ENCODE results near the gene LPP. TPM values are rescaled to one million over a fixed set of nuclear protein-coding genes. Genes with fewer than 3 reads are reported as not detected.
A peak's percentile ranks its signal among the peaks of the same experiment; 100 is the strongest.

Gene LPP
- total and polyA plus RNA-seq, 2 of the 13 experiments (the other 11 are each of a cell fraction or from before 2014, with no cell fraction given) = 19.2 to 29.9 TPM

DNA sequence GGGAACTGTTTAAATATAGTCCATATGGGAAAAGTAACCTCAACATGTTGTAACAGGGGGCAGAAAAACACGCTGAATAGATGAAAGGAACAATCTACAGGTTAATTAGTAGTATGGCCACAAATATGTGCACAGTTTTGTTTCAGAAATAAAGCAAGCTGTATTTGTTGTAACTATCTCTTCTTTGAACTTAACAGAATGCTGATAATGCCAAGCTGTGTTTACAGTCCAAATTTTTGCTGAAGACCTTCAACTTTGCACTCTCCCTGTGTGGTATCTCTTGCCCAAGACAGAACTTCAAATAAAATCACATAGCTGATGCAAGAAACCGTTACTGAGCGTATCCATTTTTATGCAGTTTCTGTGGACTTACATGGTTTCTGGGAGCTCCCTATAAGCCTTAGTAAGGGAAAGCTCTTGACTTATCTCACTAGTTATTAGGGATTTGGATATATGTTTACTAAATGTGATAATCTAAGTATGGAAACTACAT, 592.4 kb downstream of the LPP start (continued):
- TF ChIP-seq ZBTB1 (CRISPR knock-in tag; IDR thresholded peaks at IDR 0.05; ENCODE audit: borderline replicate concordance) (no peak), TGIF2 (CRISPR knock-in tag; IDR thresholded peaks at IDR 0.05) (0 out of 2 replicates have a peak, but pooled peaks have one; percentile 22), IKZF4 (CRISPR knock-in tag; IDR thresholded peaks at IDR 0.05; ENCODE audit: borderline replicate concordance, low read depth, not compliant biosample characterization) (no peak), ZNF512 (CRISPR knock-in tag; IDR thresholded peaks at IDR 0.05) (no peak), ZNF430 (CRISPR knock-in tag; IDR thresholded peaks at IDR 0.05) (no peak), ZSCAN30 (CRISPR knock-in tag; IDR thresholded peaks at IDR 0.05) (no peak), ATF7 (IDR thresholded peaks at IDR 0.05) (peak; percentile 50; the same call in 1 of the 2 replicates), ATF7 (CRISPR knock-in tag; IDR thresholded peaks at IDR 0.05) (no peak; the same call in 1 of the 2 replicates), SOX6 (IDR thresholded peaks at IDR 0.05) (no peak), SOX6 (CRISPR knock-in tag; IDR thresholded peaks at IDR 0.05) (peak; percentile 99), EEA1 (CRISPR knock-in tag; IDR thresholded peaks at IDR 0.05; ENCODE audit: borderline replicate concordance) (no peak), ZC3H4 (CRISPR knock-in tag; IDR thresholded peaks at IDR 0.05; ENCODE audit: borderline replicate concordance) (no peak), MZF1 (CRISPR knock-in tag; IDR thresholded peaks at IDR 0.05; ENCODE audit: borderline replicate concordance) (no peak), RBAK (CRISPR knock-in tag; IDR thresholded peaks at IDR 0.05) (peak; percentile 44; the same call in 1 of the 2 replicates), NR1H2 (CRISPR knock-in tag; IDR thresholded peaks at IDR 0.05; ENCODE audit: borderline replicate concordance, low read depth) (no peak), MYC (CRISPR knock-in tag; IDR thresholded peaks at IDR 0.05; ENCODE audit: borderline replicate concordance) (no peak), ZHX2 (IDR thresholded peaks at IDR 0.05; ENCODE audit: low read depth) (peak; percentile 46; the same call in 1 of the 2 replicates), ZHX2 (CRISPR knock-in tag; IDR thresholded peaks at IDR 0.05; ENCODE audit: borderline replicate concordance) (peak; percentile 95; the same call in 1 of the 2 replicates)
- TF ChIP-seq, protein P1, sequence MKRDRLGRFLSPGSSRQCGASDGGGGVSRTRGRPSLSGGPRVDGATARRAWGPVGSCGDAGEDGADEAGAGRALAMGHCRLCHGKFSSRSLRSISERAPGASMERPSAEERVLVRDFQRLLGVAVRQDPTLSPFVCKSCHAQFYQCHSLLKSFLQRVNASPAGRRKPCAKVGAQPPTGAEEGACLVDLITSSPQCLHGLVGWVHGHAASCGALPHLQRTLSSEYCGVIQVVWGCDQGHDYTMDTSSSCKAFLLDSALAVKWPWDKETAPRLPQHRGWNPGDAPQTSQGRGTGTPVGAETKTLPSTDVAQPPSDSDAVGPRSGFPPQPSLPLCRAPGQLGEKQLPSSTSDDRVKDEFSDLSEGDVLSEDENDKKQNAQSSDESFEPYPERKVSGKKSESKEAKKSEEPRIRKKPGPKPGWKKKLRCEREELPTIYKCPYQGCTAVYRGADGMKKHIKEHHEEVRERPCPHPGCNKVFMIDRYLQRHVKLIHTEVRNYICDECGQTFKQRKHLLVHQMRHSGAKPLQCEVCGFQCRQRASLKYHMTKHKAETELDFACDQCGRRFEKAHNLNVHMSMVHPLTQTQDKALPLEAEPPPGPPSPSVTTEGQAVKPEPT (CRISPR knock-in tag; IDR thresholded peaks at IDR 0.05; ENCODE audit: low read depth) = no peak
- TF ChIP-seq, protein P2, sequence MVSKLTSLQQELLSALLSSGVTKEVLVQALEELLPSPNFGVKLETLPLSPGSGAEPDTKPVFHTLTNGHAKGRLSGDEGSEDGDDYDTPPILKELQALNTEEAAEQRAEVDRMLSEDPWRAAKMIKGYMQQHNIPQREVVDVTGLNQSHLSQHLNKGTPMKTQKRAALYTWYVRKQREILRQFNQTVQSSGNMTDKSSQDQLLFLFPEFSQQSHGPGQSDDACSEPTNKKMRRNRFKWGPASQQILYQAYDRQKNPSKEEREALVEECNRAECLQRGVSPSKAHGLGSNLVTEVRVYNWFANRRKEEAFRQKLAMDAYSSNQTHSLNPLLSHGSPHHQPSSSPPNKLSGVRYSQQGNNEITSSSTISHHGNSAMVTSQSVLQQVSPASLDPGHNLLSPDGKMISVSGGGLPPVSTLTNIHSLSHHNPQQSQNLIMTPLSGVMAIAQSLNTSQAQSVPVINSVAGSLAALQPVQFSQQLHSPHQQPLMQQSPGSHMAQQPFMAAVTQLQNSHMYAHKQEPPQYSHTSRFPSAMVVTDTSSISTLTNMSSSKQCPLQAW (CRISPR knock-in tag; IDR thresholded peaks at IDR 0.05) = peak; percentile 86
